ENCODE results near the gene CCNI.

GRCh38 chr4:77002321-77003107 is 73.3 kb downstream of the CCNI start:
- TF ChIP-seq EZH2 (optimal IDR thresholded peaks at IDR 0.05; ENCODE audit: low read depth, low read length) = no peak
- TF ChIP-seq, protein P1, sequence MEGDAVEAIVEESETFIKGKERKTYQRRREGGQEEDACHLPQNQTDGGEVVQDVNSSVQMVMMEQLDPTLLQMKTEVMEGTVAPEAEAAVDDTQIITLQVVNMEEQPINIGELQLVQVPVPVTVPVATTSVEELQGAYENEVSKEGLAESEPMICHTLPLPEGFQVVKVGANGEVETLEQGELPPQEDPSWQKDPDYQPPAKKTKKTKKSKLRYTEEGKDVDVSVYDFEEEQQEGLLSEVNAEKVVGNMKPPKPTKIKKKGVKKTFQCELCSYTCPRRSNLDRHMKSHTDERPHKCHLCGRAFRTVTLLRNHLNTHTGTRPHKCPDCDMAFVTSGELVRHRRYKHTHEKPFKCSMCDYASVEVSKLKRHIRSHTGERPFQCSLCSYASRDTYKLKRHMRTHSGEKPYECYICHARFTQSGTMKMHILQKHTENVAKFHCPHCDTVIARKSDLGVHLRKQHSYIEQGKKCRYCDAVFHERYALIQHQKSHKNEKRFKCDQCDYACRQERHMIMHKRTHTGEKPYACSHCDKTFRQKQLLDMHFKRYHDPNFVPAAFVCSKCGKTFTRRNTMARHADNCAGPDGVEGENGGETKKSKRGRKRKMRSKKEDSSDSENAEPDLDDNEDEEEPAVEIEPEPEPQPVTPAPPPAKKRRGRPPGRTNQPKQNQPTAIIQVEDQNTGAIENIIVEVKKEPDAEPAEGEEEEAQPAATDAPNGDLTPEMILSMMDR (IDR thresholded peaks at IDR 0.05; ENCODE audit: low read length) = no peak

Data from MM.1S (cell line).